NCI-H1930 (cell line): ENCODE results near the gene HOXD1.
A peak's percentile ranks its signal among the peaks of the same experiment; 100 is the strongest.

Experiments
- DNase-seq, 2 experiments: peaks; one replicate each; lab custom pipeline; 2025; lab: John Stamatoyannopoulos, UW

Gene HOXD1

DNA sequence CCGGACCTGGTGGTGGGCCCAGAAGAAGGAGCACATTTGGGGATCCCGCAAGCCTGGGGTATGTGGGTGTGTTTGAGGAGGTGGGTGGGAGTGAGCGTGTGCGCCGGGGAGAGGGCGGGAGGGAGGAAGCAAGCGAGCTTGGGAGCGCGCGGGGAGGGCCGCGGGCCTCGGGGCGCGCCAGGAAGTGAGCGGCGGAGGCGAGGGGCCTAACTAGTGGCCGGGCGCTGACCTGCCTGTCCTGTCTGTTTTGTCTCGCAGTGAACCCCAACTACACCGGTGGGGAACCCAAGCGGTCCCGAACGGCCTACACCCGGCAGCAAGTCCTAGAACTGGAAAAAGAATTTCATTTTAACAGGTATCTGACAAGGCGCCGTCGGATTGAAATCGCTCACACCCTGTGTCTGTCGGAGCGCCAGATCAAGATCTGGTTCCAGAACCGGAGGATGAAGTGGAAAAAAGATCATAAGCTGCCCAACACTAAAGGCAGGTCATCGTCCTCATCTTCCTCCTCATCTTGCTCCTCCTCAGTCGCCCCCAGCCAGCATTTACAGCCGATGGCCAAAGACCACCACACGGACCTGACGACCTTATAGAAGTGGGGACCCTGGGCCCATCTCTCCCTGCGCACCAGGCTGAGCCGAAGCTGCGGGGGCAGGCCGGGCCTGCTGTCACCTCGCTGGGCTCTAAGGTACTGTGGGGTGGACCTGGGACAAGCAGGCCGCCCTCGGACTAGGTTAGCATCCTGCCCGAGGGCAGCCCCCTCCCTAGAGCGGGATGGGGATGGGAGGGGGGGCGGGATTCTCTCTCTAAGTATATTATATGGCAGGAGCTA lies 35.9 kb upstream of the HOXD1 start:
- no peak for DNase-seq

DNA sequence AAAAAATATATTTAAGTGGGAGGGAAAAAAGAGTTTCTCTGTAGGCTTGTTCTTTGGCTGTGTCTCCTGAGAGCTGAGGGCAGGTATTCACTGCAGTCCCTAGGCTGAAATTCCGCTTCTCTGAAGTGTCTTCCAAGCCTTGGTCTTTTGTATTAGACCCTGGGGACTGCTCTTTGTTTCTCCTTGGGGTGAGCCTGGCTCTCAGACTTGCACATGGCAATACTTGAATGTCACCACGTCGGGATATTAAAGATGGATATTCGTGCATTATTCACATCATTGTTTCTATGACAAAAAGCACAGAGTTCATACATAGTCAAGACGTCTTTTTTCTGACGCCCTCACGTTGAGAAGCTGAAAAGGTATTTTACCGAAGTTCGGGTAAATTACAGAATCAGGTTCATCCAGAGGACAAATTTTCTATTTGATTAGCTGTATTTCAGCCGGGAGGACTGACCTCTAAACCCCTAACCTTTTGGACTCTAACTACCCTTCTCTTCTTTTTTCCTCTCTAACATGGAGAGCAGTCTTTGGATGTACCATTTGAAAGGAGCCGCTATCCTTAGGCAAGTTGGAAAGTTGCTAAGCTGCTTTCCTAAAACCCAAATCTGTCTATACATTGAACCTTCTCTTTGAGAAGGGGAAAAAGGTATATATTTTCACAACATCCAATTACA lies 33.8 kb upstream of the HOXD1 start:
- no peak for DNase-seq

DNA sequence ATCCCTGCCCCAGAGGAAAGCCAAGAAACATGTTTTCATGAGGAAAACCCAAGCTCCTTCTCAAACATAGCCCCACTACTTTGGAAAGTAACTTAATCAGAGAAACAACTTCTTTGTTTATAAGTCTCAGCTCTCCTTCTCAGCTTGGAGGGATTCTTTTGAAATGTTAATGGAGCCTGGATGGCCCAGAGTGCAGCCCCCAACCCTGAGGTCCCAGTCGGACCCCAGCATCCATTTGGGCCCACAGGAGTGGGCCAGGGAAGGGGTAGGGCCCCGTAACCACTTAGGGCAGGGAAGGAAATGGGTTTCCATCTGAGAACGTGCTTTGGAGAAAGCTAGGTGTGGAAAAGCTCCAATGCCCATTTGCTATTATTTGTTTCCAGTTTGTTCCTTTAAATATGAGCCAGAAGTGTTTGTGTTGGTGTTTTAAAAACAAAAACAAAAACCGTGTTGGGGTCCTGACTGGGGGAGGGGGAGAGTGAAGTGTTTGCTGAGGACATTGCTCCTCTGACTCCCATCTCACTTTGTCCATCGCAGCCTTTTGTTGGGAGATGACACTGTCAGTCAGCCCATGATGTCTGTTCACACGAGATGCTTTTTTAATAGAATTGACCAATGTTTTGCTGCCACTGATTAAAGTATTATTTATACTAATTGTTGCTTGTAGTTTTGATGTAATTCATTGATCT lies 33.0 kb upstream of the HOXD1 start:
- no peak for DNase-seq

DNA sequence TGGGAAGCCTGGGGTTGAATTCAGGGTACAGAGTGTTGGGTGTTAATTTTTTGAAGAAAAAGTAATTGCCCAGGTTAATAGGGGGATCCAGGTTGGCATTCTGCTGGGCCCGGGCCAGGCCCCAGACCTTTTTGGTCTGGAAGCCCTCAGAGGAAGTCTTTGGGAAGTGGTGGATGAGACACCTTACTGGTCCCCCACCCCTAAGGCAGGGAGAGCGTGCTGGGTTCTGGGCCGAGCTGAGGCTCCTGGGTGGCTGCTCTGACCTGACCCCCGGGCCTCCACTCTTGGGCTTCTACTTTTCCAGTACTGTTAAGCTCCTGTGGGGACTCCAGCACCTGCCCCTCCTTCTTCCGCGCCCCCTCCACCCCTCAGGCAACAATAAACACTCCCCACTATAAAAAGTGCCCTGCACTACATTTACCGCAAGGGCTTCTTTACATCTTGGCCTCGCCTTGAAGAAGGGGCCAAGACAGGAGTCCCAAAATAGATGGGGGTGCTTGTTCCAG lies 32.1 kb upstream of the HOXD1 start:
- no peak for DNase-seq

DNA sequence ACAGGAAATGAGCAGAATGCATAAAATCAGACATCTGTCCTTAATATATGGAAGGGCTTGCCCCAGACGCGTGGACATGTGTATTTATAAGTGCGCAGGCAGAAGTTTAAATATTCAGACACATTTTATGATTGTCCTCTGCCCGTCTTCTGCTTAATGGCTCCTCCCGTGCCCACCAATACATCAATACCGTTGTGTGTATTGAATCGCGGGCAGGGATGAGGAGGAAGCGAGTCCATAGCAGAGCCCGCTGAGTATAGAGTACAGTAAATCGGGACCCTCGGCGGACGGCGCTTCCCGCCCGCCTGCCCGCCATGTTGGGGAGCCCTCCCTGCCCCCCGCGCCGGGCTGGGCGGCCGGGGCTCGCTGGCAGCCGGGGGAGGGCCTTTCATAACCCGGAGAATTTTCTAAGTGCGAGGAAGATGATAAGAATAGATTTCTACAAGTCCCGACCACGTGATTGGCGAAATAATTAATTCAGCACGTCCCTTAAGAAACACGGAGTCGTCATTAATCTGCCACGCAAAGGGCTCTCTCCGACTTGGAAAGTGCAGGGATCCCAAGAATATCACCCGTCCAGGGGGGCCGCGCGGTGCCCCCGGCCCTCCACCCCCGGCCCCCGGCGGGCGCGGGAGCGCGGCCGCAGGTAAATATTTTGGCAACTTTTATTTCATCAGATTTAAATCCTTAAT lies 31.5 kb upstream of the HOXD1 start, which contains the start of gene HOXD3:
Gene HOXD3, plus strand, starts transcription at position 501 of the 692 bp plus-strand sequence. CDS start 11,808 bp downstream, outside the sequence.
- DNase-seq, result no peak

DNA sequence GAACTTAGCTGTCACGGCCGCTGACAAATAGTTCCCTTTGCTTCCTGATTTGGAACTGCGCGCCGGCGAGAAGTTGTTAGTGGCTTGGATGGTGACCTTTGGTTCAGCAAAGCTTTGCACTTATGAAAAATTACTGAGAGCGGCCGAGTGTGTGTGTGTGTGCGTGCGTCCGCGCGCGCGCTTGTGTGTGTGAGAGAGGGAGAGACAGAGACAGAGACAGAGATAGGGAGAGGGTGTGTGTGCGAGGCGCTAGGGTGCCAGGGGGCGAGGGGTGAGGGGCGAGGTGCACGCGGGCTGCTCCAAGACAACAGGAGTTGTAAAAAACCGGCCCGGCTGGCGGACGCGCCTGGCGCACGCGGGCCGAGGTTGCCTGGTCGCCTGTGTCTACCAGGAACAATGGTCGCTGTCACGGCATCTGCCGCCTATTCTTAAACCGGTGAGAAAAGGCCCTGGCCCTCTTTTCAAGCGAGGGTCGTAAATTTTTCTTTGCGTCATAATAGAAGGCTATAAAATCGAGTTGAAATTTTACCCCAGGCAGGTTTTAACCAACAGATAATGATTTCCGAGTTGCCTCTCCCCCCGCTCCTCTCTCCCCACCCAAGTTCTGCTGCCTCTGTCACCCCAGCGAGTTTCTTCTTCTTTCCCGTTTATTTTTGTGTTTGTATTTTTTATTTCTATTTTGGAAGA lies 30.8 kb upstream of the HOXD1 start:
- peak; percentile 43 to 51 for DNase-seq

DNA sequence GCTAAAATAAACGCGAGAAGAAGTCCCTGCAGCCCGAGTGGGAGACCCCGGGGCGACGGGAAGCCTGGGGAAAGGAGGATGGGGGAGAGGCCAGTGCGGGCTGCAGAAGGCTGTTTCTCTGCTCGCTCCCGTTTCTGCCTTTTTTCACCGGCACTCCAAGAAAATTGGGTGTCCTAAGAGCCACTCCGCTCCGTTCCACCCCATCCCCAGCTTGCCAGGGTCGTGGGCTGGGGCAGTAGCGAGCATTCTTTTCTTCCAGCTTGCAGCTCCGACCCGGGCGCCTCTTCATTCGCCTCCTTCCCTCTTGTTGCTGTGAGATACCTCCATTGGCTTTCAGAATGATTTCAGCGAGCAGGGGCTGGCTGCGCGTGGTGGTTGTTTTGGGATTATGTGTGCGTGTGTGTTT lies 30.3 kb upstream of the HOXD1 start:
- no peak for DNase-seq

DNA sequence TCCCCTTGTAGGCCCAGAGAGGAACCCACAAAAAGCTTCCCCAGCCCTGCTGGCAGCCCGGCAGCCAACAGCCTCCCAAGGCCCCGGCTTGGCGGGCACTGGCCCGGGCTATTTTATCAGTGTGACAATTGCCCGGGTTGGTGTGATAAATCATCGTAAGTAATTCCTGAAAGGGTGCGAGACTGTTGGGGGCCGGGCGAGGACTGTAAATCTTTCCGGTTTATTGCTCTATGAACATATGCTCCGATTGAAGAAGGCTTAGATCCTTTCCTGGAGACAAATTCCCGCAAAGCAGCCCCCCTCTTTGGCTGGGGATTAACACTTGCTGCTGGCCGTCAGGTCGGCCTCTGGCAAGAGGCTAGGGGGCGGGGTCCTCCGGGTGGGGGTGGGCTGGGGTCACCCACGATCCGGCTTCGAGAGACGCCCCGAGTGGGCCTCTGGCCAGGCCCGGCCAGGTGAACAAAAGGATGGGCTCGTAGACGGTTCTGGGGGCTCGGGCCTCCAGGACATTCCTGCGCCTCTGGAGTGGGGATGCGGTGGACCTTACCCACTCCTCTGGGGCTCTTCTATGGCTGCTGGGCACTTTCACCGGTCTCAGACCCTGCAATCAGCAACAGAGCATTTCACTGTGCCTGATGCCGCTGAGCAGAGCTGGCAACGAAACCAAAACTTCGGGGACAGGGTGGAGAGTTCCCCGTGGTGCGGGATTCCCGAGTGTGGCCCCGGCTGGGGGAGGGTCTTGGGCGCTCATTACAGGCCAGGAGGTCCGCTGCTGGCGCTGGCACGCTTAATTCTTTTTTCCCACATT lies 29.4 kb upstream of the HOXD1 start:
- DNase-seq, result no peak

DNA sequence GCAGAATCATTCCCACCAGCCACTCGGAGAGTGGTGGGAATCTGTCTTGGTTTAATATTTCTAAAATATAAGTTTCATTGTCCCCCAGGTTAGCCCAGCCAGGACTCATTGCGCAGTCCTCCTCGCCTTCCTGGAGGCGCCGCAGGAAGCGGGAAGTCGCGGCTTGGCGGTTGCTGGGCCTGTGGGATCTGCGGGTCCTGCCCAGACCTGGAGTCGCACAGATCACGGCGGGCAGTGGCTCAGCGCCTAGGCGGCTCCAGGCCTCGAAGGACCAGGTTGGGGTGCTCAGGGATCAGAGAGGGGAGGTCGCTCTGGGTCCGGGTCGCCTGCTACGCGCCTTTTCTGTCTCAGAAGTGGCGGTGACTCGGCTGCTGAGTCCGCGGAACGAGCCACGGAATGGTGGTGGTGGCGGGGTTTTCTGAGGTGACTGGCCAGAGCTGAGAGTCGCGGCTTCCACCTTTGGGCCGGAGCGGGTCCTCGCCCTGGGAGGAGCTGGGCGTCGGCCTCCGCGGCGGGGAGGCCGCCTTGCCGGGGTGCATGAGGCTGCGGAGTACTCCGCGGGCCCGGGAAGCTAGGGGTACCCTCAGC lies 28.7 kb upstream of the HOXD1 start:
- no peak for DNase-seq

DNA sequence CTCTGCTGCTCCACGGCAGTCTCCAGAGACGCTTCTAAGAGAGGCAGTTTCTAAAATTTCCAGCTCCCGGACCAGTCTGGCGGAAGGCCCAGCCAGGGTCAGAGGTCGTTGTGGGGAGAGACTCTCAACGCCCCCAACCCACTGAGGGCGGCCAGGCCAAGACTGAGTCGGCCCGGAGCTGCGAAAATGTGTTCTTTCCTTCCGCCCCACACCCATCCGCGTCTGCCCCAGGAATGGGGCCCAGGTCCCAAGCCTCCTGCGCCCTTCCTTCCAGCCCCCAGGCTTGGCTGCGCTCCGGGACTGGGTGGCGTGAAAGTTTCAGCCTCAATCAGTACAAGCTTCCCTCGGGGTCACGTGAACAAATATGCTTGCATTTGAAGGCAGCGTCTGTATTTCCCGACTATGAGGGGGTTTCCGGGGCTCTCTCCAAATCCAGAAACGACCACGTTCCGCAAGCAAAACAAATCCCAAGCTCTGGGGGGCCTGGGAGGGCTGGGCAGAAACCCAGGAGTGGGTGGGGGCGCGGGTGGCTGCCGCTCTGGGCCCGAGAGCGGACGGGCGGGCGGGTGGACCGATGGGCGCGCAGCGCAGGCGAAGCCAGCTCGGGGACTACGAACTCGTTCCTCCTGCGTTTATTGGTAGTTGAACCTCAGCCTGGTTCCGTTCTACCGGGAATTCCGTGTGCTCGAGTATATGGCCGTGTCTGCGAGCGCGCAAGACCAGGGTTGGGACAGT lies 28.1 kb upstream of the HOXD1 start:
- no peak for DNase-seq

DNA sequence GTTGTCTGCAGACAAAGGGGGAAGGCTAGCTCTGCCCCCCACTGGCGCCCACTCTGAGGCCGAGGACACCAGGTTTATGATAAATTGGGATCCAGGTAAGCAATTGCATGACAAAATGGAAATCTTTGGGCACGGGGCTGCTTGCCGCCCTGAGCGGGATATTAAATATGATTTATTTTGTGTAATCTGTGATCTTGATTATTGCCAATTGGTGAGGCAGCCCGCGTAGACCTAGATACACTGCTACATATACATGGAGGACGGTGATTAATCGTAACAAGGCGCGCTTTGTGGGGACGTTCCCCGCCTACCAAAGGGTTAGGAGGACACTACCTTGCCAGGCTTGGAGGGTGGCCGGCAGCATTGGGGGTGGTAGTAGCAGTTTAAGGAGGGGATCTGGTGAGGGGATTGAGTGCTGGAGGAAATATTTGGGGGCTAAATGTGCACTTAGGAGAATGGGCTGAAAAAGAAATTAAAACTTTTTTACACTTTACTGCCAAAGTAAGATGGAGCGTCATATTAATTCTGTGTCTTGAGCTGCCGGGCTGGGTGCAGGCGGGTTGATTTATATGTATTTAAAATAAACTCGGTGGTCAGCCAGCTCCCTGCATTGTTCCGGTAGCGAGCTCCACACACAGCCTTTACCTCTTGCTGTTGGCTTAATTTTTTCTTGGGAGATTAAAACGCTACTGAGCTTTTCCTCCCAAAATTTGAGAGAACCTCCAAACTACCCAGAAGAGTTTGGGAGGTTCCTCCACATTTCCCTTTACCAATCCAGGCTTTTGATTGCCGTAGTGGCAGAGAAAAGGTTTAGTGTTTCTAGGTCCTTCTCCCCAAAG lies 27.3 kb upstream of the HOXD1 start:
- DNase-seq, result no peak

DNA sequence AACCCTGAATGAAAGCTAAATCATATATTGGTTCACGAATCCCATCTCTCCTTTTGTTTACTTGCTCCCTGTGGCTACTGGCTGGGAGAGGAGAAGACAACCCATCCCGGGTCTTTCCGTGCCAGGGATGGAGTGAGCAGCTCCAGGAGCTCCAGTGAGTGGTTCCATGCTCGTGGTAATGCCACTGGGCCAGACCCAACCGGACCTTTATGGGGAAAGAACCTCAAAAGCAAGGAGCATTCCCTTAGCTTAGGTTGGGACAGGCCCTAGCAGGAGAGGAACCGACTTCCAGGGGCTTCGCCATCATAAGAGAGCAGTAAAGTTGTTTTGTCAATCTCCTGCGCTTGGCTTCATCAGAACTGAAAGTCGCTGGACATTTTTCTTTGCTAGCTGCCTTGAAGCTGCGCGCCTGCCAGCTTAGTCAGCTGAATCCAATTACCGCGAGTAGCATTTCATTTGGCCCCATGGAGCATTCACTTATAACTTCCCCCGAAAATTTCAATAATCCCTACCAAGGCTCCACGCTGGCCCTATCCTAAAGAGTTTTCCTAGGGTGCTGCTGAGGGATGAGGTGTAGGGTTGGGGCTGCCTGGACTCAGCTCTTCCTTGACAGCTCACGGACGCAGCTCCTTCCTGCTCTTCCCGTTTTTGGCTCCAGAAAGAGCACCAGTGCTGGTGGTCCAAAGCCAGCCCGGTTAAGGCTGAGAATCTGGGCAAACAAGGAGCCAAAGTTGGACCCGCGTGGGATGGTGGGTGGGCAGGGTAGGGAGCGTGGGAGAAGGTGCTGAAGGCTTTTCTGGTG lies 26.4 kb upstream of the HOXD1 start:
- DNase-seq, result no peak

DNA sequence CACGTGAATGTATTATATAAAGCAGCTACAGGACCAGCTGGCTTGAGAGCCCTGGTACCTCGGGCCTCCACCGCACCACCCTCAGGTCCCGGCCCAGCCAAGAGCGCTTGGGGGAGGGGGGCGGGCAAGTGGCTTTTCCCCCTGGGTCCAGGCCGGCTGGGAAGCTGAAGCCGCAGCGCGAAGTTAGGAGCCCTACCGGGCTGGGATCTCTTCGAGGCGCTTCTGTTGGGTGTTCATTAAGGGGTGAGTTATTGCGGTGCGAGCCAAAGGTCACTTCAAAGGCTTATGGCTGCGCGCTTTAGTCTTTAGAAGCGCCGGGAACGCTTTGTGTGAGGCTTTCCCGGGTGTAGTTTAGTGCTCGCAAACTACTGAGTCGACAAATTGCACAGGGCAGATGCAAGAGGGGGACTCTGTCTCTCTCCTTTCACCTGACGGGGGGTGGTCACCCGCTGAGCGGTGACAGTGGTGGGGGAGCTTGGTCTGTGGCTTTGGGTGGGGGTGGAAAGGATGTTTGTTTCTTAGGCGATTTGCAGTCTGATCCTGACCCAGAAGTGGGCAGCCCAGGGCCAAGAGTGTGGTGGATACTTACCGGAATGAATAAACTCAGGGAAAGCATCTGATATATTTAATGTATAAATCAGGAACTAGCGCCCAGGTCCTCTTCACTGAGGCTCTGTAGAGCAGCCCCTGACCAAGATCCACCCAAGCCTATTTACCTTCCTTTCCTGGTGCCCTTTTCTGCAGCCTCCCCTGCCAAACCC lies 25.4 kb upstream of the HOXD1 start:
- no peak for DNase-seq

DNA sequence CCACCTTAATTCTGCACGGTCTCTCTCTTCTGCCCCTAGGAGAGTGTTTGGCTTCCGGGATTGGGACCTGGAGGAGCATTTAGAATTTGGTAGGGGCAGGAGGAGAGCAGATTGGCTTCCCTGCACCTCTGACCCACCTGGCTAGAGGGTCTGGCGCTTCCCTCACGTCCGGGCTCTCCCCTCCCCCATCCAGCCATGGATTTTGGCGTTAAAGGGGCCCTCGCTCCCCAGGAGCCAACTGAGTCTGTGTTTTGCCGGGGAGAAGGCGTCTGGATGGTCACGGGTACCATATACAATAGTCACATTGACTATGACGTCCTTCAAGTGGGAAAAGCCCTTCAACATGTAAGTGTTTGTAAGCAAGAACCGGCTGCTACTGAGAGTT lies 24.8 kb upstream of the HOXD1 start:
- DNase-seq, result no peak

DNA sequence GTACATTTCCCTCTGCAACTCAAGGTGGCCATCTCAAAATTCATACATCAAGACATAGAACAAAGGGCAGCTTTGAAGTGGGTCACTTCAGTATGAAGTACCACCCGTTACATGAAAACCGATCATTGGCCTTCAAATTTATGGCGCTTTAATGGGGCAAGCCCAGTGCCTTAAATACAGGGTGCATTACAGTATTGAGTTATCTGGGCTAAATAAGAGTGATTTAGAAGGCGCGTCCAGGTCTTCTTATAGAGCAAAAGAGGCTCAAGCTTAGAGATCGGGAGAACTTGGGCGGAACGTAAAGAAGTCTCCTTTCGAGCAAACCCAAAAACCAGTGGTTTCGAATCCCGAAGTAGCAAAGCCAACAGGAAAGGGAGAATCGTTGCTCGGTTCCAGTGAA lies 24.3 kb upstream of the HOXD1 start:
- DNase-seq, result no peak

DNA sequence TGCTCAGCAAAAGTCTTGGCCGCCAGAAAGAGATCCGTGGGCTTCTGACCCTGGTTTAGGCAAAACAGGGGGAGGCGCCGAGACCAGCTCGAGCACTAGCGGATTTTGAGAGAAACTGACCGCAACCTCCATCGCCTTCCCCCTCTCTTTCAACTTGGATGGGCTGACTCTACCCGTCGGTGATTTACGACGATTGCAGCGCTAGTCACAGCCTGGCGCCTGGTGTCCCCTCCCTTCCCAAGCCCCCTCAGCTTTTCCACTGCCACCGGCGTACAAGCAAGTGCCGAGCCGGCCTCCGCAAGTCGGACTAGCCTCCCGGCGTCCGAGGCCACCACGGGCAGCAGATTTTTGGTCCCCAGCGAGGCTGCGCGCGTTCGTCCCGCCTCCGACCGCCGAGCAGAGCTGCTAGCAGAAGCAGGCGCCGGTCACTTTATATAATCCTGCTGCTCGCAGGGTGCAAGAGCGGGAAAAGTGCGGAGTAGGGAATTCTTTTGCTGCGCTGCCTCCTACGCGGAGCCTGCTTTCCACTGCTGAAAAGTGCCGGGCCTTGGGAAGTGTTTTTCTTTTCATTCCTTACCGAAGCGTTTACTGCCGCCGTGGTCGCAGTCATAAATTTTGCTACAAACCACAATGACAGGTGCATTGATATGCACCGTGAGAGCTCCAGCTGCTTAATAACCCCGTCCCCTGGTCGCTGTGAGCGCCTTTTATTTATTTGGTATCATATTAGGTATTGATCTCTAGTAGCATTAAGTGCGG lies 23.7 kb upstream of the HOXD1 start:
- DNase-seq, result no peak
